Lower leg skin (tissue), 3 donors: ENCODE results near the gene SLC6A7.

Source experiments
- CTCF ChIP-seq, 3 donors: fragments of 450-650 bp; IDR thresholded peaks; one replicate each; pipeline ENCODE4 v1.5.1; 2016; ENCODE audit warnings: antibody characterized with exemption in 3 of 3, mild to moderate bottlenecking in 3 of 3, moderate library complexity in 2 of 3
- POLR2A ChIP-seq, 2 donors: fragments of 450-650 bp; IDR thresholded peaks; one replicate each; pipeline ENCODE4 v1.6.1; 2016 to 2017; ENCODE audit warnings: antibody characterized with exemption in 2 of 2, mild to moderate bottlenecking in 1 of 2, moderate library complexity in 1 of 2

GRCh38 chr5:150183436-150183835, 6.4 kb upstream of the SLC6A7 start:
- TF ChIP-seq CTCF (IDR thresholded peaks at IDR 0.05) (no peak), POLR2A (IDR thresholded peaks at IDR 0.05) (no peak)
